D341Med (cell line): Measurements from ENCODE around the gene COX8A.

Experiments
- DNase-seq: peaks from one replicate; pipeline ENCODE4 v3.0.0; 2012; ENCODE audit warnings: low spot score

Gene COX8A

DNA sequence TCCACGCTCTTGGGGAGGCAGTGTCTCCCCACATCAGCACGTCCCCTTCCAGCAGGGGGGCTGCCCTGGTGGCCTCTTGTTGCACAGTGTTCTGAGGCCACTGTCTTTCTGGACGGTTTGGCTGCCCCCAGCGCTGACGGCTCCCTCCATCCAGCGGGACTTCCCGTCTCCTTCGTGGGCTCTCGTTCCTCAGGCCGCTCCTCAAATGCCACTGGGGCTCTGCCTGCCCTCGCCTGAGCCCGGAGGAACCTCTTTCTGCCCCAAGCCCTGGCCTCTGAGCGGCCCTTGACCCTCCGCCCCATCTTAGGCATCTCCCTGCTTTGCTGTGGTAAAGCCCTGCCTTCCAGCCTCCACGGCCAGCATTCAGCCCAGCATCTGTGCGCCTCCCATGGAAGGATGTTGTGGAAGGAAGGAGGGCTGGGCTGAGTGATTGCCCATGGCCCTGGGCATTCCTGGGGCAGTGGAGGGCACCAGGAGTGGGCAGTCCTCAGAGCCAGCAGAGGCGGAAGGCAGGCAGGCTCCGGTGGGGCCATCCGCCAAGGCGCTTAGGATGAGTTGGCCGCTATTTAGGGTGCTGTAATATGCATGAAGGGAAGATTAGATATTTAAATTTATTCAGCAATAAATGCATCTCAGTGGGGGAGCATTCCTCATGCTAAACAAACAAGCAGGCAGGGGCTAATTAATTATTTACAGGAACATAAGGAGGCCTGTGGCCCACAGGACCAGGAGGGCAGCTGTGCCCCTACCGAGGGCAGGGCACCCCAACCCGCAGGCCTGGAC, 29.6 kb downstream of the COX8A start:
- DNase-seq = no peak

DNA sequence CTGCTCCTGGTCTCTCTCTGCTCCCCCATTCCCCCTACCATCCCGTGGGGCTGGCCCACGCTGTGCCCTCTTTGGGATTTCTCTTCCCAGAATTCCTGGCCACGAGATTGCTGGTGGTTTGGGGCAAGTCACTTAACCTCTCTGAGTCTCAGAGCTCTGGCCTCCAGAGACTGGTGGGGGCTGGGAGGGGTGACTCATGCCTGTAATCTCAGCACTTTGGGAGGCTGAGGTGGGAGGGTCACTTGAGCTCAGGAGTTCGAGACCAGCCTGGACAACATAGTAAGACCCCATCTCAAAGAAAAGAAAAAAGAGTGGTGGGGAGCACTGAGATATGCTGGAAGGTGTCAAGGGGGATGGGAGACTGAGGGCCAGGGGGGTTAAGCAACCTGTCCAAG, 30.2 kb downstream of the COX8A start:
- no peak for DNase-seq

DNA sequence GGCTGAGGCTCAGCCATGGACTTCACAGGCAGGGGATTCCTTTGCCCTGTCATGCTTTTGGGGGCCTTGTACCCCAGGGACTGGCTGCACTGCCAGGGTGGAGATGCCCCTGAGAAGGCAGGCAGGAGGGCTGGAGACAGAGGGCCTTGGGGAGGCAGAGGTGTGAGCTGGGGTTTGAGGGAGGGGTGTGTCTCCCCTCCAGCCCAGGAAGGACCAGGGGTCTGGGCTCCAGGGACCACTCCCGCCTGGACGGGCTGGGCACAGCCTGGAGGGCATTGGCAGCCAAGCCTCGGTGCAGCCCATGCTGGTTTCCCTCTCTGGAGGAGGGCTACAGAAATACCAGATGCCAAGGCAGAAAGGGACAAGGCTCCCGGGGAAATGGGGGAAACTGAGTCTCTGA, 31.3 kb downstream of the COX8A start:
- no peak for DNase-seq

GRCh38 chr11:64006398-64006797, 32.0 kb downstream of the COX8A start:
- no peak for DNase-seq

- peak; percentile 68 for DNase-seq
These were observed 32.8 kb downstream of the COX8A start for GRCh38 chr11:64007160-64007628.

- no peak for DNase-seq
These were observed 33.3 kb downstream of the COX8A start for GRCh38 chr11:64007629-64008282.

DNA sequence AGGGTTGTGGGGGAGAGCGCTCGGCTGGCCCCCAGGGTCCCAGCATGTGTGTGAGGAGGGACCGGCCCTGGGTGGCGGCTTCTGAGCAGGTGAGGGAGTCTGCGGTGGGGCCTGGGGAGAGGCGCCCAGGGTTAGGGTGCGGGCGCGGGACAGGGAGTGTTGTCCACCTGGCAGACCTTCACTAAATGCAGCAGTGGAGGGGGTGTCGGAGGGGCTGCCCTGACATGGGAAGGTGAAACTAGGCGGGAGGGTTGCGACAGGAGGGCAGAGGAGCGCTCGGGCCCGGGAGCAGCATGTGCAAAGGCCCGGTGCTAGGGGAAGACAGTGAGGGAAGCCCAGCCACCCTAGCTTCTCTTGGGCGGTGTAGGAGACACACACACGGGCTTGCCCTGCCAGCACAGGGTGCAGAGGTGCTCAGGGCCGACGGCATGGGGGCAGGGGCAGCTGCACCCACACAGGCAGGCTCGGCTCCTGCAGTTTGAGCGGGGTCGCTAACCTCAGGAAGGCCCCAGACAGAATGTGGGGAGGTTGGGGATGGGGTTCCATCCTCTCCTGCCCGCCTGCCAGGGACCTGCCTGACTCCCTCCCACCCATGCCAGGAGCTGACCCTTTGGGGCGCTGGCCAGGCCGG, 34.0 kb downstream of the COX8A start:
- DNase-seq = no peak

GRCh38 chr11:64008914-64009633, 34.7 kb downstream of the COX8A start:
- no peak for DNase-seq

DNA sequence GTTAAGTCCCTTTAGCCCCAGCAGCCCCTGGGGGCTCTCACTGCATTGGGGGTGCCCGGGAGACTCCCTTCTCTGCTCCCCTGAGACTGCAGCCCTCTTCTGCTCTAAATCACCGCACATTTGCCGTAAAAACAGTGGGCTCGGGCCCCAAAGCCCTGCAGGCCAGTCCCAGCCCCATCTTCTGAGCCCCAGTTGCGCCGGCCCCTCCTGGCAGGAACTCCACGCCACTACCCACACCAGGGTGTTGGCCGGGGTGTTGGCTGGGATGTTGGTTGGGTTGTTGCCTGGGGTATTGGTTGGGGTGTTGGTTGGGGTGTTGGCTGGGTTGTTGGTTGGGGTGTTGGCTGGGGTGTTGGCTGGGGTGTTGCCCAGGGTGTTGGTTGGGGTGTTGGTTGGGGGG, 35.3 kb downstream of the COX8A start:
- DNase-seq = no peak

DNA sequence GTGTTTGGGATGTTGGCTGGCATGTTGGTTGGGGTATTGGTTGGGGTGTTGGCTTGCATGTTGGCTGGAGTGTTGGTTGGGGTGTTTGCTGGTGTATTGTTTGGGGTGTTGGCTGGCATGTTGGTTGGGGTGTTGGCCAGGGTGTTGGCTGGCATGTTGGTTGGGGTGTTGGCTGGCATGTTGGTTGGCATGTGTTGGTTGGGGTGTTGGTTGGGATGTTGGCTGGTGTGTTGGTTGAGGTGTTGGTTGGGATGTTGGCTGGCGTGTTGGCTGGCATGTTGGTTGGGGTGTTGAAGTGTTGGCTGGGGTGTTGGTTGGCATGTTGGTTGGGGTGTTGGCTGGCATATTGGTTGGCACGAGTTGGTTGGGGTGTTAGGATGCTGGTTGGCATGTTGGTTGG, 36.4 kb downstream of the COX8A start:
- no peak for DNase-seq

DNA sequence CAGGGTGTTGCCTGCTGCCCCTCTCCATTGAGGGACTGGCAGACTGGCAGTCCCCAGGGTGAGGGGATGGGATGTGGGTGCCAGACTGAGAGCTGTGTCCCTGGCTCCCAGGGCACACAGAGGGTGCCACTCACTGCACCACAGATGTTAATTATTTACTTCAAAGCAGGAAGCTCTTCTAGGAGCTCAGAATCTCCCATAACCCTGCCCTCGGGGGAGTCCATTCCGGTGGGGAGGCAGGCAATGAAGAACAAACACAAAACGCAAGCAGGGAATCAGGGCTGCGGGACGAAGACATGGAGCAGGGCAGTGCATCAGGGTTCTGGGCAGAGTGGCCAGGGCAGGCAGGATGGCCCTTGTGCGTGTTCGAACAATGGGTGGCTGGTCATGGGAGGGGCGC, 37.0 kb downstream of the COX8A start:
- DNase-seq = no peak

- no peak for DNase-seq
These were observed 38.9 kb downstream of the COX8A start for GRCh38 chr11:64013141-64013896.

GRCh38 chr11:64014356-64014755, 39.9 kb downstream of the COX8A start:
- no peak for DNase-seq

GRCh38 chr11:64015510-64015909, 41.1 kb downstream of the COX8A start:
- DNase-seq = no peak

DNA sequence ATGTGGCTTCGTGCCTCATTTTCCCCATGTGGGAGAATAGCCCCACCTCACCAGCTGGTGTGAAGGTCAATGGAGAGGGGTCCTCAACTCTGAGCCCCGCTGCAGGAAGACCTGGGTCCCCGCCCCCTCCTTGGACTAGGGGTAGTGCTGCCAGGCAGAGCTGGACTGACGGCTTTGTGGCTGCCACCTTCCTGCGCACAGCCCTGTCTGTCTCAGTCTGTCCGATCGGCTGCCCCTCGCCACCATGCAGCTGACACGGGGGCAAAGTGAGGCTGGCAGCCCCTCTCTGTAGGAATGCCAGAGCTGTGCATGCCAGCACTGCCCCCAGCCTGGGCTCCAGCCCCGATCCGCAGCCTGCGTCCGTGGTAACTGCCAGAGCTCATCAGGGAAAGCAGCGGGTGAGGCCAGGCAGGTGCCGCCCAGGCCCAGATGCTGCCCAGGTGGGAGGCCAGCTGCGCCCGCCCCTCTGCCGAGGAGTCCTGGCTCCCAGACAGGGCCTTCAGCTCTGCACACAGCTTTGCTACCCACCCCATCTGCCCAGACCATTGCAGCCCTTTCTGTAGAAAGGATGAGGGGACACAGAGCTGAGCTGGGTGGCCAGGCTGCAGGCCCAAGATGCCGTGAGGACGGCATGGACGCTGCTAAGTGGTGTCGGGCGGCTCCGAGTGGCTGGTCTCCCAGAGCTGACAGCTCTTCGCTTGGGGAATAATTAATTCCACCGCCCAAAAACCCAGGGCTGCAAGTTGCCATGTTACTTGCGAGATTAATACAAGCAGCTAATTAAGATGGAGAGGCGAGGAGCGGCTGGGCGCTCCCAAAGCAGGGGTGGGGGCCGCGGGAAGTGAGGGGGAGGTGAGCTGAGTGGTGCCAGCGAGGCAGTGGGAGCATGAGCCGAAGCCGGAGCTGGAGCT, 41.8 kb downstream of the COX8A start:
- DNase-seq = peak; percentile 75

- no peak for DNase-seq
These were observed 43.5 kb downstream of the COX8A start for GRCh38 chr11:64017945-64018224.

DNA sequence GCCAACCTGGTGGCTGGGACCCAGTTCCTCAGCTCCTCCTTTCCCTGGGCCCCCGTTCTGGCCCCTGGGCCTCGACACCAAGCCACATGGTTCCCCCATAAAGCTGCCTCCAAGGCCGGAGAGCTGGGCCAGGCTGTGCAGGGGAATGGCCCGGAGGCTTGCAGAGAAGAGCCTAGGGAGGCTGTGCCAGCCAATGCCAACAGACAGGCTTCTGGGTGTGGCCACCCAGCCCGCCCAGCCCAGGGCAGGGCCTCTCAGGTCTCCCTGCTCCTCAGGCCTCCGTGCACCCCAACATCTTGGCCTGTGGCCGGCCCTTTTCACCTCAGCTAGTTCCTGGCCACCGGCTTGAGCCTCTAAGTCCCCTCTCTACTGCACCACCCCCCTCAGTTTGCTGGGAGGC, 43.9 kb downstream of the COX8A start:
- no peak for DNase-seq

- DNase-seq = no peak
These were observed 45.0 kb downstream of the COX8A start for GRCh38 chr11:64019106-64020037.

GRCh38 chr11:64020976-64021756, 46.7 kb downstream of the COX8A start:
- no peak for DNase-seq
